ENCODE data around the gene CDON.

The CDON gene

DNA sequence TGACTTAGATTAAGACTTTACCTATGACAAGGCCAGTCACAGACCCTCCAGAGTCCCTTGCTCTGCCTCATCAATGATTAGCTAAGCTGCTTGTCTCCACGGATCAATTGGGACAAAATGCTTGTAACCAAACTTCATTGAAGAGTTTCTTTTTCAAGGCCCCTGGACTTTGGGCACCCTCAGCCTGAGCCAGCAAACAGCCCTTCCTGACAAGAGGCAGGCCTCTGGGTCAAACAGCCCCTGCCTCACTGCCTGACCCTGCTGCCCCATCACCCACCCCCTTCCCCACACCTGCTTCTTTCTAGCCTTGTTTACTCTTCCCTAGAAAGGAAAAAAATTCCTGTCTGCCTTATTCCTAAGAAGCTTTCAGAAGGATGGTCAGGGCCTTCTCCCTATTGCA, 26.3 kb upstream of the CDON start:
- H3K4me3 ChIP-seq (ENCODE audit: low read depth, low read length, poor library complexity, severe bottlenecking), result no peak overlapping the region
- no peaks in the 10 kb centered on the region for H3K79me2 ChIP-seq (ENCODE audit: insufficient read depth, low read length)
- no peak overlapping the region for H2AFZ ChIP-seq (ENCODE audit: low read length)
- no peaks in the 10 kb centered on the region for H3K9me3 ChIP-seq (ENCODE audit: low read length)
- no peaks in the 10 kb centered on the region for H3K36me3 ChIP-seq (ENCODE audit: insufficient read depth, low read length)
- H3K4me1 ChIP-seq (ENCODE audit: insufficient read depth, low read length, severe bottlenecking), result no peaks in the 10 kb centered on the region
- no peaks in the 10 kb centered on the region for H4K20me1 ChIP-seq (ENCODE audit: insufficient read depth, low read length)
- TF ChIP-seq, protein P1, sequence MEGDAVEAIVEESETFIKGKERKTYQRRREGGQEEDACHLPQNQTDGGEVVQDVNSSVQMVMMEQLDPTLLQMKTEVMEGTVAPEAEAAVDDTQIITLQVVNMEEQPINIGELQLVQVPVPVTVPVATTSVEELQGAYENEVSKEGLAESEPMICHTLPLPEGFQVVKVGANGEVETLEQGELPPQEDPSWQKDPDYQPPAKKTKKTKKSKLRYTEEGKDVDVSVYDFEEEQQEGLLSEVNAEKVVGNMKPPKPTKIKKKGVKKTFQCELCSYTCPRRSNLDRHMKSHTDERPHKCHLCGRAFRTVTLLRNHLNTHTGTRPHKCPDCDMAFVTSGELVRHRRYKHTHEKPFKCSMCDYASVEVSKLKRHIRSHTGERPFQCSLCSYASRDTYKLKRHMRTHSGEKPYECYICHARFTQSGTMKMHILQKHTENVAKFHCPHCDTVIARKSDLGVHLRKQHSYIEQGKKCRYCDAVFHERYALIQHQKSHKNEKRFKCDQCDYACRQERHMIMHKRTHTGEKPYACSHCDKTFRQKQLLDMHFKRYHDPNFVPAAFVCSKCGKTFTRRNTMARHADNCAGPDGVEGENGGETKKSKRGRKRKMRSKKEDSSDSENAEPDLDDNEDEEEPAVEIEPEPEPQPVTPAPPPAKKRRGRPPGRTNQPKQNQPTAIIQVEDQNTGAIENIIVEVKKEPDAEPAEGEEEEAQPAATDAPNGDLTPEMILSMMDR (IDR thresholded peaks at IDR 0.05; ENCODE audit: low read length), result no peak
- no peak for TF ChIP-seq EZH2 (IDR thresholded peaks at IDR 0.05; ENCODE audit: borderline replicate concordance, low read length)
- H3K27me3 ChIP-seq (ENCODE audit: insufficient read depth, low read length), result no peaks in the 10 kb centered on the region
- H3K27ac ChIP-seq (ENCODE audit: low read depth, low read length, poor library complexity, severe bottlenecking), result no peak overlapping the region
- H3K4me2 ChIP-seq (ENCODE audit: low read length), result no peak overlapping the region
- no peak overlapping the region for H3K9ac ChIP-seq (ENCODE audit: low read length)
- H3K9me2 ChIP-seq (ENCODE audit: low read depth, low read length), result no peaks in the 10 kb centered on the region
- H3F3A ChIP-seq (ENCODE audit: insufficient read depth, low read length), result no peaks in the 10 kb centered on the region

DNA sequence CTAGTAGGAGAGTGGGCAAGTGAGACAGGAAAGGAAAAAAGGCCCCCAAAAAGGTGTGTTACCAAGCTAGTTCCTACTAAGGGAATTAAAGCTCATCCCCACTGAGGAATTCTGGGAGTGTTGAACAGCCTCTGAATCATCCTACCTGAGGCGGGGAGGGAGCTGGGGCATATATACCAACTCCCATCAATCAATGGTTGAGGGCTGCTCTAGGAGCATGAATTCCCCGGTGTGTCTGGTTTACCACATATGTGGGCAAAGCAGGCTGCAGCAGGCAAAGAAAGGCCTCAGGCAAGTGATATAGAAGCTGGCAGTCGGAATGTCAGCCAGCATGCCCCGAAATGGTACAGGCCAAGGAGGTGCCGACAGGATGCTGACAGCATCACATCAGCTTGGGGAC, 23.6 kb upstream of the CDON start:
- Histone ChIP-seq H3K9ac (ENCODE audit: low read length) (no peak overlapping the region), H3F3A (ENCODE audit: insufficient read depth, low read length) (no peaks in the 10 kb centered on the region), H3K4me1 (ENCODE audit: insufficient read depth, low read length, severe bottlenecking) (no peaks in the 10 kb centered on the region), H3K79me2 (ENCODE audit: insufficient read depth, low read length) (no peaks in the 10 kb centered on the region), H3K9me3 (ENCODE audit: low read length) (no peaks in the 10 kb centered on the region), H3K27me3 (ENCODE audit: insufficient read depth, low read length) (no peaks in the 10 kb centered on the region), H3K9me2 (ENCODE audit: low read depth, low read length) (no peaks in the 10 kb centered on the region), H3K4me2 (ENCODE audit: low read length) (no peak overlapping the region), H3K27ac (ENCODE audit: low read depth, low read length, poor library complexity, severe bottlenecking) (no peak overlapping the region), H3K36me3 (ENCODE audit: insufficient read depth, low read length) (no peaks in the 10 kb centered on the region), H4K20me1 (ENCODE audit: insufficient read depth, low read length) (no peaks in the 10 kb centered on the region), H3K4me3 (ENCODE audit: low read depth, low read length, poor library complexity, severe bottlenecking) (no peak overlapping the region), H2AFZ (ENCODE audit: low read length) (no peak overlapping the region)
- TF ChIP-seq, protein P1 (IDR thresholded peaks at IDR 0.05; ENCODE audit: low read length), result no peak
- TF ChIP-seq EZH2 (IDR thresholded peaks at IDR 0.05; ENCODE audit: borderline replicate concordance, low read length), result no peak

- H3K79me2 ChIP-seq (ENCODE audit: insufficient read depth, low read length), result no peaks in the 10 kb centered on the region
- TF ChIP-seq, protein P1 (IDR thresholded peaks at IDR 0.05; ENCODE audit: low read length), result no peak
- no peak for TF ChIP-seq EZH2 (IDR thresholded peaks at IDR 0.05; ENCODE audit: borderline replicate concordance, low read length)
- no peaks in the 10 kb centered on the region for H3F3A ChIP-seq (ENCODE audit: insufficient read depth, low read length)
- H3K4me1 ChIP-seq (ENCODE audit: insufficient read depth, low read length, severe bottlenecking), result no peaks in the 10 kb centered on the region
- no peak overlapping the region for H3K27ac ChIP-seq (ENCODE audit: low read depth, low read length, poor library complexity, severe bottlenecking)
- no peak overlapping the region for H3K9ac ChIP-seq (ENCODE audit: low read length)
- no peaks in the 10 kb centered on the region for H3K36me3 ChIP-seq (ENCODE audit: insufficient read depth, low read length)
- H3K9me3 ChIP-seq (ENCODE audit: low read length), result no peaks in the 10 kb centered on the region
- H3K9me2 ChIP-seq (ENCODE audit: low read depth, low read length), result no peaks in the 10 kb centered on the region
- H3K4me2 ChIP-seq (ENCODE audit: low read length), result no peak overlapping the region
- H2AFZ ChIP-seq (ENCODE audit: low read length), result no peak overlapping the region
- H3K4me3 ChIP-seq (ENCODE audit: low read depth, low read length, poor library complexity, severe bottlenecking), result no peak overlapping the region
- no peaks in the 10 kb centered on the region for H3K27me3 ChIP-seq (ENCODE audit: insufficient read depth, low read length)
- H4K20me1 ChIP-seq (ENCODE audit: insufficient read depth, low read length), result no peaks in the 10 kb centered on the region
Measured at GRCh38 chr11:126084608-126084912, 21.9 kb upstream of the CDON start.
